HG03354 (cell line): ENCODE results near the gene AKR1A1.
A peak's percentile ranks its signal among the peaks of the same experiment; 100 is the strongest.
"Not testable (repeated sequence)": the region's sequence is repeated elsewhere in the genome, so short reads cannot be mapped to it uniquely, and the experiment has no call there.

Experiments
- ATAC-seq: cut with Tn5 transposase; IDR thresholded peaks from one replicate; pipeline ENCODE4 v1.9.1; 2021; ENCODE audit warnings: mild to moderate bottlenecking; ENCODE audit not compliant: unreplicated experiment, poor library complexity, severe bottlenecking

The AKR1A1 gene

DNA sequence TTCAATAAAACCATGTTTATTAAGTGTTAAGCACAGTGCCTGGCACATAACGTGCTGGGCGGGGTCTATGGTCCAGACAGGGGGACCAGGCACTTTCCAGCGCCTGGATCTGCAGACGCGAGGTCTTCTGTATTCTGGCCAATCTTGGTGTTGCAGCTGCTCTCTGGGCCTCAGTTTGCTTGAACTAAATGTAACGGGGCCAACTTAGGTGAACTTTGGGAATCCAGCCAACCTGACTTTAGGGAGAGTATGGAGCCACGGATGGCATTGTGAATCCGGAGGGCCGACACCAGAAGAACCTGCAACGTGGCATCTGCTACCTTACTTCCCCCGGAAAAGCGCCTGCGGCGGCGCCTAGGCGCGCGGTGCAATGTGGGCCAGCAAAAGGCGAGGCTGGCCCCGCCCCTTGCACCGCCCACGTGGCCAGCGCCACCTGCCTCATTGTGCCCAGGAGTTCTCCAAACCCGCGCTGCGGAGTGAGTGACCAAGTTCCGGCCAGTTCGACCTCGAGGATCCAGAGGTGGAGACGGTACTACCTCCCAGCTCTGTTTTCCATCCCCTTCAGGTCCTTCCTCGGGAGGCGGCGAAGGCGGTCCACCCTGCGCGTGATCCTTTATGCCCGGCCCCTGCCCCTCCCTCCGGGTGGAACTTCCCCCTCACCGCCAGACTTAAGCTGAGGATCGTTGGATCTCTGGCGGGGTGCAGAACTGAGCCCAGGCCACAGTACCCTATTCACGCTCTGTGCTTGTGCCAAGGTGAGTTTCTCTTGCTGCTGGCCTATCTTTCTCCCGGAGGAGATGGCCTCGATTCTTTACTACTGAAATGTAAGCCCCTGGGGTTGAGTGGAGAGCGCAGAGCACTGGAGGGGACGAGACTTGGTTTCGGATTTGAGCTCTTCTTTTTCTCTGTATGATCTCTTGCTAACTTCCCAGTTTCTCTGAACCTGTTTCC, at the start of gene AKR1A1:
Gene AKR1A1, plus strand, starts transcription at position 426 of the 951 bp plus-strand sequence. CDS start 10,969 bp downstream, outside the sequence.
- peak; percentile 87 for ATAC-seq

DNA sequence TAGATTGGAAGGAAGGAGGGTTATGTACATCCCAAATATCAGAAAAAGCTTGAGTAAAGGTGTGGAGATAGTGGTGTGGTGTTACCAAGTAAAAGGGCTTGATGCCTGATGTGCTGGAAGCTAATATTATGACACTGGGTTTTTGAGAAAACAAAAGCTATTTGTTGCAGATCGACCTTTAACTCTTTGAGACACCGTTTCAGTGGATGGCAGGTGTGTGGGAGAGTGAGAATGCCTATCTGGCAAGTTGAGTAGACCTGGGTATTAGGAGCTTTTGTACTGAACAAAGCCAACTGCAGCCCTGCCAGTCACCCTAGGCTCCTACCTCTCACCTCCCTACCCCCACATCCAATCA, 49.1 kb upstream of the AKR1A1 start:
- ATAC-seq: no peak

DNA sequence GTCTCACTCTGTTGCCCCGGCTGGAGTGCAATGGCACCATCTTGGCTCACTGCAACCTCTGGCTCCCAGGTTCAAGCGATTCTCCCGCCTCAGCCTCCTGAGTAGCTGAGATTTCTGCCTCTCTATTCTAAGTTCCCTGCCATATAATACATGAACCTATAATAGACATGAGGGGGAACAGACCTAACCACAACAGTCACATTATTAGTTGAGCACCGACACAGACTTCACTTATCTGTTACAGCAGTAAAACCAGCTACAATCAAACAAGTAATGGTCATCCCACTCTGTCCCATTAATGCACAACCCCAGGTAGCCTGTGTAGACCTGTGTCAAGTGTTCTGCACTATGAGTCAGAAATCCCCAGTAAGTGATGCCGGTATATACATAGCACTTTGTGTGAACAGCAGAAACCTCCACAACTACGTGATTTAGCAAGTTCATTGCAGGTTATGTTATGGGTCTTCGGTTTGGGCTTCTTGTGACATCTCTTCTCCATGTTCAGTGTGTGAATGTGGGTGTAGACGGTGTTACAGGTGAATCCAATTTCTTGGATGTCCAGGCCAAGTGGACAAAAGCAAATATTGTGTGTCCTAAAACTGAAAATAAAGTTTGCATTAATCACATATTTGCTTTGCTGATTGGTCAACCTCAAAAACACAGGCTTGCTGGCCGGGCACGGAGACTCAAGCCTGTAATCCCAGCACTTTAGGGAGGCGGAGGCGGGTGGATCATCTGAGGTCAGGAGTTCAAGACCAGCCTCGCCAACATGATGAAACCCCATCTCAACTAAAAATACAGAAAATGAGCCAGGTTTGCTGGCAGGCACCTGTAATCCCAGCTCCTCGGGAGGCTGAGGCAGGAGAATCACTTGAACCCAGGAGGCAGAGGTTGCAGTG, 46.9 kb upstream of the AKR1A1 start:
- no peak for ATAC-seq

DNA sequence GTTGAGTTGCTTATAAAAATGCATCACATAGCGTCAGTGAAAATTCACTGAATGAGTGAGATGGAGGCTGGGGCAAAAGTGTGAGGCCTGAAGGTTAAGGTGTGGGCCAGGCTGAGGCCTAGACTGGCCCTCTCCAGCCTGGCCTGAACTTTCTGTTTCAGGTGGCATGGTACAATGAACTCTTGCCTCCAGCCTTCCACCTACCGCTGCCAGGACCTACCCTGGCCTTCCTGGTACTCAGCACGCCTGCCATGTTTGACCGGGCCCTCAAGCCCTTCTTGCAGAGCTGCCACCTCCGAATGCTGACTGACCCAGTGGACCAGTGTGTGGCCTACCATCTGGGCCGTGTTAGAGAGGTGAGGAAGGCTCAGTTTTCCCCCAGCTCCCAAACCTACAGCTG, 43.4 kb upstream of the AKR1A1 start:
- ATAC-seq: no peak

DNA sequence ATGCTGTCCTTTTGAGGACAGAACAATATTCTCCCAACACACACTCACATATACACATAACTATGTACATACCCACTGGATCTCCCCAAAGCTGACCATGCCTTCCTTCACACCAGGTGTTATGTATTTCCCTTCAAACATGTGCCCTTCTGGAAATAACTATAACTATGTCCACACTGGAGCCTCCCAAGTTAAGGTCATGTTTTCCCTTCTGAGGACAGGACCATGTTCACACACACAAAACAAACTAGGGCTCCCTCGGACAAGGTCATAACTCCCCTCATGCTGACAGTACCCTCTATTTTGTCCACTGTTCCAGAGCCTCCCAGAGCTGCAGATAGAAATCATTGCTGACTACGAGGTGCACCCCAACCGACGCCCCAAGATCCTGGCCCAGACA, 42.7 kb upstream of the AKR1A1 start:
- no peak for ATAC-seq

DNA sequence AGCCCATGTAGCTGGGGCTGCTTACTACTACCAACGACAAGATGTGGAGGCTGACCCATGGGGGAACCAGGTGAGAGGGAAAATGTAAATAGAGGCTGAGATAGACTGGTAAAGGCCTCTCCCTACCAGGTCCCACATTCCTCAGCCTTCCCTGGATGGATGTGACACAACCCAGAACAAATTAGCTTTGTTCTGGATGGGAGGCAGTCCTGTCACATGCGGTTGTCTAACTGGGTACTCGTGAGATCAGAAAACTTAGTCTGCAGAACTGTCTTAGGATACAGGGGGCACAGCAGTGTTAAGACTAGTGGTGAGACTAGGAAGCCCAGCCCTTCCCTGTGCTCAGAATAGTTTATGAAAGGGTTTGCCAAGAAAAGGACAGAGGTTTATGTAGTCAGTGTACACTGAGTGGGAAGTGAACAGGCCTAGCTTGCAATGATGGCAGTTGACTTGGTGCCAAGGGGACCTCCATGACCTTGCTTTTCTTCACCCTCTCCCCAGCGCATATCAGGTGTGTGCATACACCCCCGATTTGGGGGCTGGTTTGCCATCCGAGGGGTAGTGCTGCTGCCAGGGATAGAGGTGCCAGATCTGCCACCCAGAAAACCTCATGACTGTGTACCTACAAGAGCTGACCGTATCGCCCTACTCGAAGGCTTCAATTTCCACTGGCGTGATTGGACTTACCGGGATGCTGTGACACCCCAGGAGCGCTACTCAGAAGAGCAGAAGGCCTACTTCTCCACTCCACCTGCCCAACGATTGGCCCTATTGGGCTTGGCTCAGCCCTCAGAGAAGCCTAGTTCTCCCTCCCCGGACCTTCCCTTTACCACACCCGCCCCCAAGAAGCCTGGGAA, 42.1 kb upstream of the AKR1A1 start:
- ATAC-seq: no peak

DNA sequence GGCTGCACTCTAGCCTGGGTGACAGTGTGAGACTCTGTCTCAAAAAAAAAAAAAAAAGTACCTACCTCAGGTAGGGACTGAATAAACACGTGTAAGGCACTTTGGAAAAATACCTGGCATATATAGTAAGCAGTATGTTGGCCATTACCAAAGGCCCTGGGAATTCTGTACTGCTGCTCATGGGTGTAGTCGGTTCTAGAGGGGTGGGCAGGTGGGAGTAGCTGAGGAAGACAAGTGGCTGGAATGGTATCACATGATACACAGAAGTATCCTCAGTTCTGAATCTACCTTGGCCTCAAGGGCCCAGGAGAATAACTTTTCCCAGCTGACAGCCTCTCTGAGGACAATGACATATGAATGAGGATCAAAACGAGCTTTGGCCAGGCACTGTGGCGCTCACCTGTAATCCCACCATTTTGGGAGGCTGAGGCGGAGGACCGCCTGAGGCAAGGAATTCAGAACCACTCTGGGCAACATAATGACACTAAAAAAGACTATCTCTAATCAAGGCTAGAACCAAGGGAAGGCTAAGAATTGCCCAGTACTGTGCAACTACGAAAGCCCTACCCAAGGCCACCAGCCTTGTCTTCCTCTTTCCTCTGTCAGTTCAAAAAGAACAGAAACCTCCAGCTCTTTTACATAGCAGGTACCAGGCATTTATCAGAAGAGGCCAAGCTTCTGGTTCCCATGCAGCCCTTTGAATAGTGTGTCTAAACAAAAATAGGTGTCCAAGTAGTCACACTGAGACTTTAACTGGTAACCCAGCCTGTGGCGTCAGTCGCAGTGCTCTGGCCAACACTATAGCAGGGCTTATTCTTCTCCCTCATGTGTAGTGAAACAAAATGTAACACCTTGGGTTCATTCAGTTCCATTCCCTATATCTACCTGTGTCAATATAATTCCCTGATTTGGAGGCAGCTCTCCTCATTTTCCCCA, 40.3 kb upstream of the AKR1A1 start:
- no peak for ATAC-seq

DNA sequence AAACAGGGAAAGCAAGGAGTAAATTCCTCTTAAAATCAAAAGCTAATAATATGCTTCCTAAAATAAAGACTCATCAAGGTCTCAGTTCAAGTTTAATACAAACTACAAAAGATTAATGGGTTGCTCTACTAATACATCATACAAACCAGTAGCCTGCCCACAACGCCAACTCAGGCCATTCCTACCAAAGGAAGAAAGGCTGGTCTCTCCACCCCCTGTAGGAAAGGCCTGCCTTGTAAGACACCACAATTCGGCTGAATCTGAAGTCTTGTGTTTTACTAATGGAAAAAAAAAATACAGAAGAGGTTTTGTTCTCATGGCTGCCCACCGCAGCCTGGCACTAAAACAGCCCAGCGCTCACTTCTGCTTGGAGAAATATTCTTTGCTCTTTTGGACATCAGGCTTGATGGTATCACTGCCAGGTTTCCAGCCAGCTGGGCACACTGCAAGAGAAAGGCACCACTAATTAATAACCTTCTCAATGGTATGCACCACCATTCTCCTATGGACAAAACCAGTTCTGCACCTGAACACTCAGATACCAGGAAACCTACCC, 39.6 kb upstream of the AKR1A1 start:
- ATAC-seq: no peak

DNA sequence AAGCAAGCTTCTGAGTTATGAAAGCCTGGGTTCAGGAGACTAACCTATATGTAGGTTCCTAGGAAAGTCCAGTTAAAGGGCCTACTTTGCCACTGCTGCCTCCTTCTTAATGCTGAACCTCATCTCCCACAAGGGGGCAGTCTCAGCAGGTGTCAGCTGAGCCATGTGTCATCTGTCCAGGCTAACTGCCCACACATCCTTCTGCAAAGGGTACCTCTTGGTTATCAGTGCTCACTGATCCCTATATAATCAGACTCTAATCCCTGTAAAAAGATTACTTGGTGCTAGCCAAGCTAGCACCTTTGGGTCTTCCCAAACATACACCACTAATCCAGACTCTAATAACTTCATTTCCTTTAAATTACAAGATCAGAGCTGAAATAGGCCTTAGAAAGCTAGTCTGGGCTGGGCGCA, 38.0 kb upstream of the AKR1A1 start:
- ATAC-seq: no peak

DNA sequence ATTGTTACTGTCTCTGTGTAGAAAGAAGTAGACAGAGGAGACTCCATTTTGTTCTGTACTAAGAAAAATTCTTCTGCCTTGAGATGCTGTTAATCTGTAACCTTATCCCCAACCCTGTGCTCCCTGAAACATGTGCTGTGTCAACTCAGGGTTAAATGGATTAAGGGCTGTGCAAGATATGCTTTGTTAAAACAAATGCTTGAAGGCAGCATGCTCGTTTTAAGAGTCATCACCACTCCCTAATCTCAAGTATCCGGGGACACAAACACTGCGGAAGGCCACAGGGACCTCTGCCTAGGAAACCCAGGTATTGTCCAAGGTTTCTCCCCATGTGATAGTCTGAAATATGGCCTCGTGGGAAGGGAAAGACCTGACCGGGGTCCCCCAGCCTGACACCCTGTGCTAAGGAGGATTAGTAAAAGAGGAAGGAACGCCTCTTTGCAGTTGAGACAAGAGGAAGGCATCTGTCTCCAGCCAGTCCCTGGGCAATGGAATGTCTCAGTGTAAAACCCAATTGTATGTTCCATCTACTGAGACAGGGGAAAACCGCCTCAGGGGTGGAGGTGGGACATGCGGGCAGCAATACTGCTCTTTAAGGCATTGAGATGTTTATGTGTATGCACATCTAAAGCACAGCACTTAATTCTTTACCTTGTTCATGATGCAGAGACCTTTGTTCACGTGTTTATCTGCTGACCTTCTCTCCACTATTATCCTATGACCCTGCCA, 36.9 kb upstream of the AKR1A1 start:
- ATAC-seq: not testable (repeated sequence)

DNA sequence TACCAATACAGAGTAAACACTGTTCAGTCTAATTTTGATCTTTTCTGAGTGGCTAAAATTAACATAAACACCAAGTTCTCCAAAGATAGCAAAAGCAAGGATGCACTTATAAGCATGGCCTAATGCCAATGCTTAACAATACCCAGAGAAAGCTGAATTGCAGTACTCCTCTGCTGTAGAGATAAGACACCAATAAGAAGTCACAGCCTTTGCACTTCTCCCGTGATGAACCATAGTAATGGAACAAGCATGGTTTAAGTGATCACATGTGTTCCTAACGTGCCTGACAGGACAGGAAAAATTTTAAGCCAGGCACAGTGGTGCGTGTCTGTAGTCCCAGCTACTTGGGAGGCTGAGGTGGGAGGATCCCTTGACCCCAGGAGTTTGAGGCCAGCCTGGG, 34.6 kb upstream of the AKR1A1 start:
- no peak for ATAC-seq

DNA sequence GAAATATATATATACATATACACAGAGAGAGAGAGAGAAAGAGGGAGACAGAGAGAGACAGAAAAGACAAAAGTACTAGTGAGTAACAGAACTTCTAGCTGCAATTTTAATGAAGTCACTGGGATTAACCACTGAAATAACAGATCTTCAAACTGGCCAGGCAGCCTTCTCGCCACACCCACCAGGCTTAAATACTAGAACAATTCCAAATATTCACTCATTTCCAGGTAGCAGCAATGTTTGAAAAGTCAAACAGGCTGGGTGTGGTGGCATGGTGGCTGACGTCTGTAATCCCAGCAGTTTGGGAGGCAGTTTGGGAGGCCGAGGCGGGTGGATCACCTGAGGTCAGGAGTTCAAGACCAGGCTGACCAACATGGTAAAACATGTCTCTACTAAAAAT, 34.2 kb upstream of the AKR1A1 start:
- no peak for ATAC-seq

DNA sequence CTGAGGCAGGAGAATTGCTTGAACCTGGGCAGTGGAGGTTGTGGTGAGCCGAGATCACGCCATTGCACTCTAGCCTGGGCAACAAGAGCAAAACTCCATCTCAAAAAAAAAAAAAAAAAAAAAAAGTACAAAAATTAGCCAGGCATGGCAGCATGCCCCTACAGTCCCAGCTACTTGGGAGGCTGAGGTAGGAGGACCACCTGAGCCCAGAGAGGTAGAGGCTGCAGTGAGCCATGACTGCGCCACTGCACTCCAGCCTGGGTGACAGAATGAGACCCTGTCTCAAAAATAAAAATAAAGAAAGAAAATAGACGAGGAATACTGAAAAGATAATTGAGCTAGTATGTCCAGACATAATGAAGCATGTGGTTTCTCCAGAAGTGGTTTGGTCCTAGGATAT, 32.3 kb upstream of the AKR1A1 start:
- ATAC-seq: not testable (repeated sequence)

DNA sequence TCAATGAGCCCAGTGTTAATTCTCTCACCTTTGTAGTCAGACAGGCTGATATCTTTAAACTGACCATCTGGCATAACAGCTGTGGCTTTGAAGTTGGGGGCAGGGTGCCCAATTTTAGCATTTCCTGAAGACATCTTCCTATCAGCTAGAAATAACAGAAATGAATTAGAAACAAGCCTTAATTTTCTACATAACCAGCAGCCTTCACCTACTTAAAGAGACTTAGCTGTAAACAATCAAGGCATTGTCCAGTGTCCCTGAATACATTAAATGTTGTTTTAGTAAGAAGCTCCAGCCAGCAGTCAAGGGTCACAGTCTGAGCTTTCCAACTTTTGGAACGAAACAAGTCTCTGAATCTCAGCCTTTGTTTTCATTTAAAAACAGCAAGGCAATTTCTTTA, 31.7 kb upstream of the AKR1A1 start:
- ATAC-seq: no peak

DNA sequence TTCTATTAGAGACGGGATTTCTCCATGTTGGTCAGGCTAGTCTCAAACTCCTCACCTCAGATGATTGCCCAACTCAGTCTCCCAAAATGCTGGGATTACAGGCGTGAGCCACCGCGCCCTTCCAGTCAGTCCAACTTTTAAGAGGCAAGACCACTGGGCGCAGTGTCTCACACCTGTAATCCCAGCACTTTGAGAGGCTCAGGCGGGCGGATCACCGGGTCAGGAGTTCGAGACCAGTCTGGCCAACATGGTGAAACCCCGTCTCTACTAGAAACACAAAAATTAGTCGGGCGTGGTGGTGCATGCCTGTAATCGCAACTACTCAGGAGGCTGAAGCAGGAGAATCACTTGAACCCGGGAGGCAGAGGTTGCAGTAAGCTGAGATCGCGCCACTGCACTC, 30.9 kb upstream of the AKR1A1 start:
- not testable (repeated sequence) for ATAC-seq

DNA sequence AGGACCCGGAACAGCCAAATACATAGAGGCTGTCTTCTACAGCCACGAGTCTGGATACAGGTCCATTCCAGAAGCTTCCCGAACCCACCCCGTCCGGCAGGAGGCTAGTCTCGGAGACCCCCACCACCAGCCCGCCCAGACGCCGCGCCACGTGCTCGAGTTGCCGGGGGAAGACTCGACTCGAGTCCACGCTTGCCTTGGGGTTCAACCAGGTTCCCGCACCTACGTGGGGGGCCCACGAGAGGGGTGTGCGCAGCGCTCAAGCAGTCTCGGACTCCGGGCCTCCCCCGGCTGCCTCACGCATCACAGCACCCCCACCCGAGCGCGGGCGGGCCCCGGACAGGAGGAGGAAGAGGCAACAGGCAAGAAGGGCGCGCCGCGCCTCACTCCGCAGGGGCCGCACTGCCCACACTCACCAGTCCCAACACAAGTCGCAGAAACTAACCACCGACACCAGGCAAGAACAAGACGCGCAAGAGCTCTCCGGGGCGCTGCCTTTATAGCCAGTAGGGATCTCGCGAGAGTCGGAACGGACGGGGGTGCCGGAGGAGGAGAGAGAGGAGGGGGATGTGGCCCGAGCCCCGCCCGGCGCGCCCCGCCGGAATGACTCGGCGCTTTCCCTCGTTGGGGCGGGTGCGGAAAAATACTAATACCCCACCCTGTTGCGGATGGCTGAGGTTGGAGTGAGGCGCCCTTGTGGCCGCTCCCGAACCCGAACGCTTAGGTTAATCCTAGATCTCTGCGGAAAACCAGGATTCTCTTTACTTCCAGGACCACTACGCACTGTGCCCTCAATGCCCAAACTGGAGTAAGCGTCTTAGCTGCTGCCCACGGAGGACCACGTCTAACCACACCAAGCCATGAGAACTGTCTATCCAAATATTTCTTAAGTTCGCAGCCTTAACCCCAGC, 29.0 kb upstream of the AKR1A1 start, which contains the start of gene PRDX1:
Gene PRDX1, minus strand, starts transcription at position 472 of the 911 bp plus-strand sequence. CDS start 2,841 bp downstream, outside the sequence.
- peak; percentile 85 for ATAC-seq
